NCI-H187 treated with DMSO at 0.1 percent for 48 hours (cell line): Measurements from ENCODE around the gene RTN4R.

Source experiments
- DNase-seq: peaks from one replicate; lab custom pipeline; 2025; lab: John Stamatoyannopoulos, UW

The RTN4R gene

DNA sequence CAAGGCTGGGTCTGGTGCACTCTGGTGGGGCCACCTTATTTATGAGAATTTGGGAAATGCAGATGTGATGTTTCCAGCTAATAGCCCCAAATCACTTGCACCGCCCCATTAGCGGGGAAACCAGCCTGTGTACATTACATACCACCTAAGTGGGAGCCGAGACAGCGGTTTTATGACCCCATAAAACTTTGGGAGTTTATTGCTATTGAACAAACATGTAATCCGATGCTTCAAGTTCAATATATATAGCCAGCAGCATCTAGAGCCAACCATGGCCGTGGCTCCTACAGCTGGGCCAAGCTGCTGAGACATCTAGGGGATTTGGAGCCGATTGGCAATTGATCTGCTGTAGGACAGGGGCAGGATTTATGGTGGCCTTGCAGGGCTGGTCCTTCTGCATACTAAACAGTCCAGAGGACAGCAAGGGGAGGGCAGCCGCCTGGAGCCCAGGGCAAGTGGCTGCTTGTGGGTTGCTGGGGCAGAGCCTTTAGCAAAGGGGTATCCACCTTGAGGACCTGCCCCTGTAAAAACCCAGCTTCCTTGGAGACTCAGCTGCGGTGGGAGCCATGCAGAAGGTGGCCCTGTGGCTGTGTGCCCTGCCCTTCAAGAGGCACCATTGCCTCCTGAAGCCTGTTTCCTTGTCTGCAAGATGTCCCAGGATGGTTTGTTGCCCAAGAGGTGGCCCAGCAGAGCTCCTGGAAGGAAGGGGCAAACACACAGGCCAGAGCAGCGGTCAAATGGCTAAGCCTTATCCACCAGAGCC lies 69.4 kb downstream of the RTN4R start:
- DNase-seq: no peak

DNA sequence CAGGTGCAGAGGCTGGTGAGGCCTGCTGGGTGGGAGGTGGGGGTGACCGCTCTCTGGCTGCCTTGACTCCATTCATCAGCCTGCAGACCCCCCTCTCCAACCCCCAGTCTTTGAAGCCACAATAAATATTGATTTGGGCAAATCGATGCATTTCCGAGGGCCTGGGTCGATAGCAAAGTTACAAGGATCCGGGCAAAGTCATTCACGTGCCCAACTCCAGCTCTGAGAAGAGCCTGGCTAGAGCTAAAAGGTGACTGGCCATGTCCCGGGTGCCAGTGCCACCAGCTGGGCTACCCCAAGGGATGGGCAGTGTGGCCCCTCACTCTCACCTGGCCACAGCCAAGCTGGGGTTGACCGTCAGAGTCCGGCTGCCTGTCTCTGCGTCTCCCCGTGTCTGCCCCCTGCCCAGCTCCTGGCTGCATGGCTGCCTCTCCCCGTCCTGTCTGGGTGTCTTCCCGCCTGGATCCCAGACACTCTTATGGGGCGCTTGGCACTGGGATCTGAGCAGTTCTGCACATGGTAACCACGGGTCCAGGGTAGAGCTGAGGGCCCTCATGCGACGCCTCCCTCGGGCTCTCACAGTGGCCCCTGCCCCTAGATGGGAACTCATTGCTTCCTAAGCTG lies 70.6 kb downstream of the RTN4R start:
- no peak for DNase-seq

DNA sequence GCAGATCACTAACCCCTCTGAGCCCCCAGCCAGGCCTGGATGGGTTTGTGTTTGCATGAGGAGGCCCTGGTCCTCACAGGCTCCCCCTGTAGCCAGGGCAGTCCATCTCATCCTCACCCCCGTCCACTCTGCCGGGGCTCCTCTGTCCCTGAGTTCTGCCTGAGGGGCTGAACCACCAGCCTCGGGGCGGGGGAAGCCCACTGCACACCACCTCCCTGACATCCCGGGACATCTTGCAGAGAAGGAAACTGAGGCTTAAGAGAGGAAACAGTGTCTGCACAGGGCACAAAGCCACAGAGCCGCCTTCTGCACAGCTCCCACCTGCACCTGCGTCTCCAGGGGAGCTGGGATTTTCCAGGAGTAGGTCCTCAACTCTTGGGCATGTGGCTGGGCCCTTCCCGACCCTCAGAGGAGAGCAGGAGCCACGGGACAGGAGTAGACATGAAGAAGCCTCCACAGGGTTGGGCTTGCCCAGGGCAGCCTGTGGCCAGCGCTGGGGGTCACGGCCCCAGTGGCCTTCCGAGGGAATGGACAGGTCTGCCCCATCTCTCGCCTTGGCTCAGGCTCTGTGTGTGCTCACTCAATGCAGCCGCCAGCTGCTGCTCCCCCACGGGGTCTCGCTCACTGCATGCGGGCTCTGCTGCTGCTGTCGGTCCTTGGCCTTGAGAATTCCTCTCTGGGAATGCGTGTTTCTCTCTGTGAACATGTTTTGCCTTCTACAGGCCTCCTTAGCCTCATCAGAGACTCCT lies 71.8 kb downstream of the RTN4R start:
- no peak for DNase-seq

DNA sequence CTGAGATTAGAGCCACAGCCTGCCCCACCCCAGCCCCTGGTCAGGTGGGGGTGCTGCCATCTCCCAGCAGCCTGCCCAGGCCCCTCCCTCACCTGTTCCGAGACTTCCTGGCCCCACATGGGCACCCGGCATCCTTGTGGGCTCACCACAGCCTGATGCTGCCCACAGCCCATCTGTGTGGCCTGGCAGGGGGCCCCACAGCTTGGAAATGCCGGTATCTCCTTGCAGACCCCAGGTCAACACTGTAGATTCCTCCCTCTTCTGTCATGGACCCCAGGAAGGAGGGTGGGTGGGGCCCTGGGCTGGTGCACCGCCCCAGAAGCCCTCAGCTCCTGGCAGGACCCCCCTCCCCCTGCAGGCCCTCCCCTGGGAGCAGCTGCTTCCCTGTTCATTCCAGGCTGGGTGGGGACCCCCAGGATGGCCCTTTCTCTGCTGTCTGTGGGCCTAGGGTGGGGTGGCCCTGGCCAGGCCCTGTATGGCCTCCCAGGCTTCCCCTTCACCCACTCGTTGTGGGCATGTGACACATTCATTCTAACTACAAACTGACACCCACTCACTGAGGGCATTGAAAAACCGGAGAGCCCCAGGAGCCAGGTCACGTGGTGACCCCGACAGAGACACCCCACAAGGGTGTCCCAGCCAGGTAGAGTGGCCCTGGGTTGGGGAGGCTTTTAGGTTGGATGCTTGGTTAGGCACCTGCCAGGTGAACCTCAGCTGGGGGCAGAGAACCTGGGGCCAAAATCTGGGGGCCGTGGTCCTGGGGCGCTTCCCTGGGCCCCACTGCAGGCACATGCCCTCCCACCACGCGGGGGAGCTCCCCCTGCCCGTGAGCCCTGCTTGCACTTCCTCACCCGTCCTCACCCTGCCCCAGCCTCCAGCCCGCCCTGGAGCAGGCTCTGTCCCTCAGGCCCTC lies 73.2 kb downstream of the RTN4R start:
- DNase-seq: no peak

DNA sequence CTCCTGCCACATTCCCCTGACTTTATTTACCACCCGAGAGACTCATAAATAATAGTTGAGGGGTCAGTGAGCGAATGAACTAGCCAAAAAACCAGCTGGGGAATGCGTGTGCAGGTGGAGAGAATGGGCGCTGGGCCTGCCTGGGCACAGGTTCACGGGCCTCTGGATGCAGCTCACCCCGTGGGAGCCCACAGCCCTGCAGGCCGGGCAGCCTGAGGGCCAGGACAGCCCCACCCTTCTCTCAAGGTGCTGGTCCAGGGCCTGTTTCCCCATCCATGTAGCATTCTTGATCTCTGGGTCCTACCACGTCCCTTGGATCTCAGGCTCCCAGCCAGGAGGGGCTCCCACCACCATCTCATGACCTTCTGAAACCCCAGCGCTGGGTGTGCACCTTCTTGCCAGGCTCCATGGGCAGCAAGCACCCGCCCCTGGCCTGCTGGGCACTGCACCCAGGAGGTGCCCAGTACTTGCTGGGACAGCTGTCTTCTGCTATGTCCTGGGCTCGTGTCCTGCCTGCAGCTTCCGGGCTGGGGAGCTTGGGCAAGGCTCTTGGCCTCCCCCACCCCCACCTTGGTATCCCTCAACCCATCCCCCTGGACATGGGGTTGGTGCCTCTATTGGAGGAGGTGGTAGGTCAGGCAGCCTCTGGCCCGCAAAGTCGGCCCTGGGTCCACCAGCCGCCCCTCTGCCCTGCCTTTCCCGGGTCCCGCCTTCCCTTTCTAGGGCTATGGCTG lies 74.2 kb downstream of the RTN4R start:
- DNase-seq: no peak

DNA sequence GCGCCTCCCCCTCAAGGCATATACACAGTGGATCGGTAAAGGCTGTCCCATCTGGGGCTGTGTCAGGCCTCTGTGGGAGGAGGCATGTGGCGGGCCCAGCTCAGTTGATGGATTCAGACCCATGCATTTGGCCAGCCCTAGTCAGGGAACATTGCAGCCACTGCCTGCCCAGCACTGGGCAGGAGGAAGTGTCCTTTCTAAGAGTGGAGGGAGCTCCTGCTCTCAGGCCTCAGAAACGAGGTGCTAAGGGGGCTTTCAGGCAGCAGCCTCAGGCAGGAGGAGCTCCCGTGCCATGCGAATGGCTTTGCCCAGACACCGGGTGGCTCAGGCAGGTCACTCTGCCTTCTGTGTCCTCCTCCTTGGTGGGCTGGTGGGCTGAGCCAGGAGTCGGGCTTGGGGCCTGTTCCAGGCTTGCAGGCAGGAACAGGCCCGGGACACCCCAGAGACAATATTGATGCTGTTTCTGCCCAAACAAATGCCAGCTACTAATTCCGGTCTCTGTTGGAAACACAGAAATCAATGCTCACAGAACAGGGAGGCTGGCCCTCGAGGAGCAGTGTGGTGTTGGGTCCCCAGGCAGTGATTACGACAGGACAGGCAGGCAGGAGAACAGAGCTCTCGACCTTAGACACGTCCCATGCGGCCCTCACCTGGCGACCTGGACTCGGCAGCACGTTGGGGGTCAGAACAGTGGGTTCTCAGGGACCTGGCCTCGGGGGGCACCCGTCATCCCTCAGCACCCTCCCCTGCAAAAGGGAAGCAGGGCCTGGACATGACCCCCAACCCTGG lies 75.0 kb downstream of the RTN4R start:
- DNase-seq: no peak

DNA sequence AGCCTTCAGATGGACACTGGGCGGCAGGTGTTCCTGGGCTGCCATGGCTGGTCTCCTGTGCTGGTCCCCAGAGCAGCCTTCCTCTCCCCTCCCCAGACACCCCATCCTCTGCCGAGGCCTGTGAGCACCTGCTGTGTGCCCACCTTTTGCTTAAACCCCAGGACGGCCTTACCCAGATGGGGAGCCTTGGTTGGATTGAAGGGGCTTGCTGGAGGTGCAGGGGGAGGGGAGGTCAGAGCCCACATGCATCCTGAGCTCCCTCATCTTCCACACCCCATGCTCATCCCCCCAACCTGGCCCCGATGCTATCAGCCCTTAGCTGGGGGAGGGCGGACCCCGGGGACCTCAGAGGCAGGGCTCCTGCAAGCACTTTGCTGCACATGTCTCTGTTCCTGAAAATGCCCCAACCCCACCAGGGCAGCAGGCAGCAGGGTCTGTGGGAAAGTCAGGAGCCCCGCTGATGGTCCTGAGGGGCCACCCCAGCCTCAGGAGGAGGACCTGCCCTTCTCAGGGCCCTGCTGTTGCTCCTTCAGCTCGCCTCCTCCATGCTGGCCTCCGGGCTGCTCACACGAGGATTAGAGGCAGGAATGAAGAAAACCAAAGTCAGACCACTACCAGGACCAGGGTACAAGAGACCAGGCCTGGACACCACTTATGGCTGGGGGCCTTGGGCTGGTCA lies 75.7 kb downstream of the RTN4R start:
- DNase-seq: no peak

DNA sequence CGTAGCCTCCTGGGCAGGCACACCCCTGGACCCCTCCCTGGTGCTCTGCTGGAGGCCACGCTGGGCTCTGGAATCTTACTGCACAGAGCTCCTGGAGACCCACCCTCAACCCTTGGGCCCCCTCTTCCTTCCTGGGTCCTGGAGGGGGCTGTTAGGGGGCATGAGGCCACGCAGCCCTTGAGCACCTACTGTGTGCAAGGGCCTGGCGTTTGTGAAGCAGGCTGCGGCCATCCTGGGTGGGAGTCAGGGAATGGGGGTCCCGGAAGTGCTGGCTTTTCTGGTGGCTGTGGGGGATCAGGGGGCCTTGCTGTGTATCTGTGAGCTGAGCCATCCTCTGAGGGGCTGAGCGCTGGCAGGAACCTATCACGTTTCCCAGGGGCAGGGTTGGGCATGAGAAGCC lies 76.3 kb downstream of the RTN4R start:
- DNase-seq: no peak
